ENCODE measurements around the gene PIP5K1C.

DNA sequence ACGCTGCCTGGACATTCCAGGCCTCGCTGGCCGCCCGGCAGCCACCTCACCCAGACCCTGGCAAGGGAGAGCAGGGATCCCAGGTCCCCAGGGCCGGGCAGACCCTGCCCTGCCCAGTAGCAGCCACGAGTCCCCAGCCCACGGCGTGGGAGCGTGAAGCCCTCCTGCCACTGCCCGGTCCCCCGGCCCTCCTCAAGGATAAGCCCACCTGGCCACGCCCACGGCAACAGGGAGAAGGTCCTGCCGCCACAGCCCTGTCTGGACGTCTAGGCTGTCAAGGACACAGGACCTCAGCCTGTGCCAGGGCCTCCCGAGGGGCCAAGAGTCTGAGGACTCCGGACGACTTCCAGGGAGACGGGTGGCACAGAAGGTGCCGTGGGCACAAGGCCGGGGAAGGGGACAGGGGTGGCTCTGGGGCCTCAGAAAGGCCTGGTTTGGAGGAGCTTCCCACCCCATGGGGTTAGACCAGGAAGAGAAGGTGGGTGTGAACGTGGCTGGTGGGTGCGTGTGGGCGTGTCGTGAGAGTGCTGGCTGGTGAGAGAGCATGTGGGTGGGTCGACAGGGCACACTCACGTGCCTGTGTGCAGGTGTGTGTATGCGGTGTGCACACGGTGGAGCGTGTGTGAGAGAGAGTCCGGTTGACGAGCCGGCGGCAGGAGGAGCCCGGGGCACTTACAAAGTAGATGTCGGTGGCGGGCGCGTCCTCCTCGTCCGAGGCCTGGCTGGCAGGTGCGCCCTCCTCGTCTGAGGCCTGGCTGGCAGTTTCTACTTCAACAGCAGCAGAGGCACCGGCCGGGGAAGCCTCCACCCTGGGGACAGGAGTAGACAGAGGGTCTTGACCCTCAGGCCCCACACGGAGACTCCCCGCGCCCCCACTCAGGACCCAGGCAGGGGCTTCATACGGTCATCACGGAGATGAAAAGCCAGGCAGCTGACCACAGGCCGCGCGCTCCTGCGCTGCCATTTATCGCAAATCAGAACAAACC, 61.8 kb downstream of the PIP5K1C start:
- TF ChIP-seq JUN (IDR thresholded peaks at IDR 0.05) (no peak), CEBPB (IDR thresholded peaks at IDR 0.05) (no peak), MYC (IDR thresholded peaks at IDR 0.05; ENCODE audit: borderline replicate concordance, low read length) (no peak), RFX5 (IDR thresholded peaks at IDR 0.05) (no peak), CHD2 (IDR thresholded peaks at IDR 0.05; ENCODE audit: low read length, partially characterized antibody) (no peak), EP300 (IDR thresholded peaks at IDR 0.05) (no peak)
- TF ChIP-seq, protein P1, sequence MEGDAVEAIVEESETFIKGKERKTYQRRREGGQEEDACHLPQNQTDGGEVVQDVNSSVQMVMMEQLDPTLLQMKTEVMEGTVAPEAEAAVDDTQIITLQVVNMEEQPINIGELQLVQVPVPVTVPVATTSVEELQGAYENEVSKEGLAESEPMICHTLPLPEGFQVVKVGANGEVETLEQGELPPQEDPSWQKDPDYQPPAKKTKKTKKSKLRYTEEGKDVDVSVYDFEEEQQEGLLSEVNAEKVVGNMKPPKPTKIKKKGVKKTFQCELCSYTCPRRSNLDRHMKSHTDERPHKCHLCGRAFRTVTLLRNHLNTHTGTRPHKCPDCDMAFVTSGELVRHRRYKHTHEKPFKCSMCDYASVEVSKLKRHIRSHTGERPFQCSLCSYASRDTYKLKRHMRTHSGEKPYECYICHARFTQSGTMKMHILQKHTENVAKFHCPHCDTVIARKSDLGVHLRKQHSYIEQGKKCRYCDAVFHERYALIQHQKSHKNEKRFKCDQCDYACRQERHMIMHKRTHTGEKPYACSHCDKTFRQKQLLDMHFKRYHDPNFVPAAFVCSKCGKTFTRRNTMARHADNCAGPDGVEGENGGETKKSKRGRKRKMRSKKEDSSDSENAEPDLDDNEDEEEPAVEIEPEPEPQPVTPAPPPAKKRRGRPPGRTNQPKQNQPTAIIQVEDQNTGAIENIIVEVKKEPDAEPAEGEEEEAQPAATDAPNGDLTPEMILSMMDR (IDR thresholded peaks at IDR 0.05): no peak
- TF ChIP-seq, protein P2, sequence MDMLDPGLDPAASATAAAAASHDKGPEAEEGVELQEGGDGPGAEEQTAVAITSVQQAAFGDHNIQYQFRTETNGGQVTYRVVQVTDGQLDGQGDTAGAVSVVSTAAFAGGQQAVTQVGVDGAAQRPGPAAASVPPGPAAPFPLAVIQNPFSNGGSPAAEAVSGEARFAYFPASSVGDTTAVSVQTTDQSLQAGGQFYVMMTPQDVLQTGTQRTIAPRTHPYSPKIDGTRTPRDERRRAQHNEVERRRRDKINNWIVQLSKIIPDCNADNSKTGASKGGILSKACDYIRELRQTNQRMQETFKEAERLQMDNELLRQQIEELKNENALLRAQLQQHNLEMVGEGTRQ (IDR thresholded peaks at IDR 0.05): no peak
- TF ChIP-seq, protein P3, sequence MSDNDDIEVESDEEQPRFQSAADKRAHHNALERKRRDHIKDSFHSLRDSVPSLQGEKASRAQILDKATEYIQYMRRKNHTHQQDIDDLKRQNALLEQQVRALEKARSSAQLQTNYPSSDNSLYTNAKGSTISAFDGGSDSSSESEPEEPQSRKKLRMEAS (IDR thresholded peaks at IDR 0.05): no peak

All from A549 (cell line).